WI38 (cell line): Measurements from ENCODE around the gene ARFGEF3.

Experiments
- H3K4me3 ChIP-seq: 2 replicates; pipeline ENCODE4 v1.5.1; 2011; ENCODE audit warnings: low read depth, mild to moderate bottlenecking, control low read depth, low read length
- CTCF ChIP-seq: IDR thresholded peaks from 2 replicates; pipeline ENCODE4 v1.5.1; 2012; ENCODE audit warnings: low read depth, mild to moderate bottlenecking, control low read depth, low read length

ARFGEF3 gene

GRCh38 chr6:138235205-138235604 is 73.5 kb downstream of the ARFGEF3 start:
- no peak overlapping the region for H3K4me3 ChIP-seq
- no peak for TF ChIP-seq CTCF

GRCh38 chr6:138235693-138236092 is 74.0 kb downstream of the ARFGEF3 start:
- H3K4me3 ChIP-seq: no peak overlapping the region

GRCh38 chr6:138237463-138237862 is 75.7 kb downstream of the ARFGEF3 start:
- H3K4me3 ChIP-seq: no peak overlapping the region
- TF ChIP-seq CTCF: no peak

More at GRCh38 chr6:138235693-138236092, 74.0 kb downstream of the ARFGEF3 start:
- TF ChIP-seq CTCF: no peak

GRCh38 chr6:138238368-138238767 is 76.6 kb downstream of the ARFGEF3 start:
- no peak for TF ChIP-seq CTCF

GRCh38 chr6:138239774-138240173 is 78.0 kb downstream of the ARFGEF3 start:
- no peak for TF ChIP-seq CTCF
- H3K4me3 ChIP-seq: no peak overlapping the region

More at GRCh38 chr6:138238368-138238767, 76.6 kb downstream of the ARFGEF3 start:
- H3K4me3 ChIP-seq: no peak overlapping the region

- H3K4me3 ChIP-seq: no peak overlapping the region
- no peak for TF ChIP-seq CTCF
Measured at GRCh38 chr6:138240476-138241245, 78.9 kb downstream of the ARFGEF3 start.

- H3K4me3 ChIP-seq: no peak overlapping the region
- TF ChIP-seq CTCF: no peak
Measured at GRCh38 chr6:138241381-138241780, 79.6 kb downstream of the ARFGEF3 start.
